ENCODE results near the gene PARD3.

Gene PARD3

GRCh38 chr10:34465678-34466077, 349.4 kb downstream of the PARD3 start:
- no peak overlapping the region for H3K27ac ChIP-seq
- DNase-seq (ENCODE audit: low spot score): no peak
- ChIA-PET CTCF (no interaction called here), POLR2A (ENCODE audit: low non-redundant PET) (no interaction called here)
- TF ChIP-seq CTCF (conservative IDR thresholded peaks at IDR 0.05; ENCODE audit: low read depth): no peak

DNA sequence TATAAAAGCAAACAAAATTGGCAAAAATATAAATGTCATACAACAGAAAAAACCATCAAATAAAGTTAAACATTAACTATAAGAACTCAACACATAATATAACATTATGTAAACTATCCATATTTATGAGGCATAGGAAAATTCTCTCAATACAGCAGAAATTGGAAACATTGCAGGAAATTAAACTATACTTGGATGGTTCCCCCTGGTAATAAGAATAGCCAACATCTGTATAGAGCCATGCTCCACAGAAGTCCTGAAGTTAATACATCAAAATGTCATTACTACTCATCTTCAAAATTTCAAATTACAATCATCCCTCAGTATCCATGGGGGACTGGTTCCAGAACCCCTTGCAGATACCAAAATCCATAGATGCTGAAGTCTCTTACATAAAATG, 350.5 kb downstream of the PARD3 start:
- H3K27ac ChIP-seq: no peak overlapping the region
- ChIA-PET POLR2A (ENCODE audit: low non-redundant PET) (no interaction called here), CTCF (interaction anchor here (0.7 kb wide), 1 partner anchor 20 kb away, joined by 3 read pairs; no protein-coding TSS in a partner anchor)
- TF ChIP-seq CTCF (conservative IDR thresholded peaks at IDR 0.05; ENCODE audit: low read depth): no peak
- DNase-seq (ENCODE audit: low spot score): no peak

- CTCF ChIA-PET: interaction anchor here (0.6 to 0.7 kb wide), 2 partner anchors 20 to 234 kb away, joined by 3 to 5 read pairs; no protein-coding TSS in a partner anchor
- DNase-seq (ENCODE audit: low spot score): no peak
- POLR2A ChIA-PET (ENCODE audit: low non-redundant PET): no interaction called here
- no peak overlapping the region for H3K27ac ChIP-seq
- TF ChIP-seq CTCF (conservative IDR thresholded peaks at IDR 0.05; ENCODE audit: low read depth): no peak
These were observed 351.1 kb downstream of the PARD3 start for GRCh38 chr10:34464000-34464399.

- POLR2A ChIA-PET (ENCODE audit: low non-redundant PET): no interaction called here
- CTCF ChIA-PET: no interaction called here
- H3K27ac ChIP-seq: no peak overlapping the region
- TF ChIP-seq CTCF (conservative IDR thresholded peaks at IDR 0.05; ENCODE audit: low read depth): no peak
- no peak for DNase-seq (ENCODE audit: low spot score)
These were observed 352.1 kb downstream of the PARD3 start for GRCh38 chr10:34462993-34463392.

DNA sequence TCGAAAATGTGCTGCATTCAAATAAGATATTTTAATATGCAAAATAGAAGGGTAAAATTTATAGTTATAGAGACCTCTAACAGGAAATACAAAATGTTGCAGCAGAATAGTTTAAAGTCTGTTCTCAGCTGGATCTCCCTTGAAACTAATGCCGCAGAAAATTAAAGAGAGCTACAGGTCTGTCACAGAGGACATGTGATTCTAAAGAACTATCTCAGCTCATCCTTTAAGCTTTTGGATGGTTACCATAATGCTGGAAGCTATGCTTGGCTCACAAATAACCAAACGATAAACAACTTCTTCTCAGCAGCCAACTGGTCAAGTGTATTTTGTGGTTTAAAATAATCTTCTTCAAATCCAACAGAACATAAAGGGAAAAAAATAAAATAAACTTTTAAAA, 353.0 kb downstream of the PARD3 start:
- ChIA-PET POLR2A (ENCODE audit: low non-redundant PET) (no interaction called here), CTCF (interaction anchor here (0.6 kb wide), 1 partner anchor 65 kb away, joined by 3 read pairs; no protein-coding TSS in a partner anchor)
- H3K27ac ChIP-seq: no peak overlapping the region
- DNase-seq (ENCODE audit: low spot score): no peak
- TF ChIP-seq CTCF (conservative IDR thresholded peaks at IDR 0.05; ENCODE audit: low read depth): no peak

GRCh38 chr10:34454590-34455261, 360.4 kb downstream of the PARD3 start:
- POLR2A ChIA-PET (ENCODE audit: low non-redundant PET): interaction anchor here (0.6 kb wide), 1 partner anchor 27 kb away, joined by 3 read pairs; no protein-coding TSS in a partner anchor
- CTCF ChIA-PET: interaction anchor here (0.5 kb wide), 1 partner anchor 461 kb away, joined by 3 read pairs; no protein-coding TSS in a partner anchor

More at GRCh38 chr10:34454590-34455261, 360.4 kb downstream of the PARD3 start:
- TF ChIP-seq CTCF (conservative IDR thresholded peaks at IDR 0.05; ENCODE audit: low read depth): no peak
- no peak for DNase-seq (ENCODE audit: low spot score)
- H3K27ac ChIP-seq: no peak overlapping the region

Data from RWPE1 (cell line).